ENCODE data around the gene ENAH. TPM values are rescaled to one million over a fixed set of nuclear protein-coding genes. Genes with fewer than 3 reads are reported as not detected.
"Not testable (repeated sequence)": the region's sequence is repeated elsewhere in the genome, so short reads cannot be mapped to it uniquely, and the experiment has no call there.

The ENAH gene
- total and polyA plus RNA-seq, 9 of the 15 experiments (the other 6 are each of a cell fraction or from before 2014, with no cell fraction given) = 0.03 to 1.2 (median 0.15) TPM

- BruUV-seq (replicated peaks); H2AFZ ChIP-seq (ENCODE audit: low read depth, low read length); in situ Hi-C loops (cut with MboI); H3K79me2 ChIP-seq (ENCODE audit: control insufficient read depth, insufficient read depth, low read length); H3K4me1 ChIP-seq (replicated peaks in 1 of 2; ENCODE audit: control insufficient read depth in 2 of 2, insufficient read depth in 2 of 2, low read length in 2 of 2); intact Hi-C loops (cut with micrococcal nuclease); CTCF ChIA-PET (ENCODE audit: low intra/inter-chr PET ratio); H3K9me1 ChIP-seq (ENCODE audit: control insufficient read depth, insufficient read depth, low read length); H3K27ac ChIP-seq (ENCODE audit: extremely low read depth, low read depth, low read length); H3K4me3 ChIP-seq; DNase-seq (ENCODE audit: extremely low read depth in 1 of 4, low spot score in 3 of 4); H3K36me3 ChIP-seq (ENCODE audit: control insufficient read depth, insufficient read depth, low read length); H3K4me2 ChIP-seq (ENCODE audit: insufficient read depth, low read length); H3K9me3 ChIP-seq (replicated peaks; ENCODE audit: control insufficient read depth, insufficient read depth, low read depth, low read length); ATAC-seq; FAIRE-seq; H4K20me1 ChIP-seq (replicated peaks; ENCODE audit: control insufficient read depth, insufficient read depth, low read length); H3K9ac ChIP-seq (ENCODE audit: insufficient read depth in 1 of 2, low read depth in 2 of 2, low read length in 2 of 2): not testable (repeated sequence)
- POLR2A ChIA-PET = interaction anchor here (0.6 to 3.3 kb wide), 3 partner anchors 7 to 1454 kb away, joined by 3 to 14 read pairs (median 3); no protein-coding TSS in a partner anchor
- TF ChIP-seq ZNF121 (CRISPR knock-in tag; conservative IDR thresholded peaks at IDR 0.05) = peak; percentile 88
- TF ChIP-seq RBM25 (IDR thresholded peaks at IDR 0.05; ENCODE audit: low read depth, low read length, severe bottlenecking) = peak; percentile 8
- WGBS (ENCODE audit: insufficient coverage, low coverage, missing lambda C conversion rate) = 4% methylated on average over 2 of the region's 2 CpGs
- H3K27me3 ChIP-seq (ENCODE audit: control insufficient read depth in 2 of 2, insufficient read depth in 2 of 2, low read length in 2 of 2) = peaks cover 15 to 23% of the 10 kb centered on the region in 2 experiments
Observed at GRCh38 chr1:225510740-225511139, 142.2 kb downstream of the ENAH start.

GRCh38 chr1:225509770-225510169, 143.2 kb downstream of the ENAH start:
- Histone ChIP-seq H3K79me2 (ENCODE audit: control insufficient read depth, insufficient read depth, low read length) (no peaks in the 10 kb centered on the region), H3K9me3 (replicated peaks; ENCODE audit: control insufficient read depth, insufficient read depth, low read depth, low read length) (no peaks in the 10 kb centered on the region), H3K9ac (ENCODE audit: insufficient read depth in 1 of 2, low read depth in 2 of 2, low read length in 2 of 2) (no peak overlapping the region), H3K36me3 (ENCODE audit: control insufficient read depth, insufficient read depth, low read length) (no peaks in the 10 kb centered on the region), H2AFZ (ENCODE audit: low read depth, low read length) (no peak overlapping the region), H3K4me3 (no peak overlapping the region), H3K27me3 (ENCODE audit: control insufficient read depth in 2 of 2, insufficient read depth in 2 of 2, low read length in 2 of 2) (peaks cover 15 to 23% of the 10 kb centered on the region in 2 experiments), H3K27ac (ENCODE audit: extremely low read depth, low read depth, low read length) (no peak overlapping the region), H3K4me2 (ENCODE audit: insufficient read depth, low read length) (no peak overlapping the region), H3K4me1 (replicated peaks in 1 of 2; ENCODE audit: control insufficient read depth in 2 of 2, insufficient read depth in 2 of 2, low read length in 2 of 2) (no peaks in the 10 kb centered on the region), H3K9me1 (ENCODE audit: control insufficient read depth, insufficient read depth, low read length) (no peaks in the 10 kb centered on the region), H4K20me1 (replicated peaks; ENCODE audit: control insufficient read depth, insufficient read depth, low read length) (no peaks in the 10 kb centered on the region)
- 0% methylated on average over 3 of the region's 3 CpGs for WGBS (ENCODE audit: insufficient coverage, low coverage, missing lambda C conversion rate)
- BruUV-seq (replicated peaks) = no TSS peak
- ATAC-seq = no peak
- DNase-seq (ENCODE audit: extremely low read depth in 1 of 4, low spot score in 3 of 4) = no peak
- no peak for TF ChIP-seq ZNF507 (tag; conservative IDR thresholded peaks at IDR 0.05)
- TF ChIP-seq BCL6 (CRISPR knock-in tag; IDR thresholded peaks at IDR 0.05) = no peak
- no peak for TF ChIP-seq ZBED1 (IDR thresholded peaks at IDR 0.05)
- TF ChIP-seq ZNF282 (CRISPR knock-in tag; IDR thresholded peaks at IDR 0.05) = no peak
- TF ChIP-seq RHOXF2B (CRISPR knock-in tag; conservative IDR thresholded peaks at IDR 0.05) = no peak
- intact Hi-C loops (cut with micrococcal nuclease) = no loop called here
- POLR2A ChIA-PET = interaction anchor here (1.4 to 3.3 kb wide), 3 partner anchors 8 to 16 kb away, joined by 3 to 14 read pairs (median 4); no protein-coding TSS in a partner anchor
- in situ Hi-C loops (cut with MboI) = no loop called here
- FAIRE-seq = no peak
- CTCF ChIA-PET (ENCODE audit: low intra/inter-chr PET ratio) = no interaction called here
